ENCODE results near the gene FSTL3. TPM values are rescaled to one million over a fixed set of nuclear protein-coding genes. Genes with fewer than 3 reads are reported as not detected.

Gene FSTL3
- total and polyA plus RNA-seq, 2 of the 8 experiments (the other 6 are each of a cell fraction or from before 2014, with no cell fraction given): 8.1 to 11.8 TPM

DNA sequence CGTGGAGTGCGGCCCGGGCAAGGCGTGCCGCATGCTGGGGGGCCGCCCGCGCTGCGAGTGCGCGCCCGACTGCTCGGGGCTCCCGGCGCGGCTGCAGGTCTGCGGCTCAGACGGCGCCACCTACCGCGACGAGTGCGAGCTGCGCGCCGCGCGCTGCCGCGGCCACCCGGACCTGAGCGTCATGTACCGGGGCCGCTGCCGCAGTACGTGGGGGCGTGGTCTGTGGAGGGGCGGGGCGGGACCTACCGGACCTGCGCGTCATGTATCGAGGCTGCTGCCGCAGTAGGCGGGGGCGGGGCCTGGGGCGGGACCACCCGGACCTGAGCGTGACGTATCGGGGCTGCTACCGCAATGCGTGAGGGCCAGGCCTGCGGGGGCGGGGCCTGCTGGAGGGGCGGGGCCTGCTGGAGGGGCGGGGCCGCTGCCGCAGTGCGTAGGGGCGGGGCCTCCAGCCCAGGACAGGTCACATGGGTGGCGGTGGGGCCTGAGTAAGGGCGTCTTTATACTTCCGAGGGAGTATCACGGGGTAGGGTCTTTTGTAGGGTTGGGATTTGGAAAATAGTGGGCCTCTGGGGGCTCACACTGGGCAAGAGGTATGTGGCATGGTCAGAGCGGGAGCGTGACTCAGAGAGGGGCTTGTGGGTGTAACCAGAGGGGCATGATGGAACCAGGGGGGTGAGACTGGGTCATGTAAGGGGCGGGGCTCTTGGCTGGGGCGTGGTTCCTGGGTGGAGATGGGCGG, 4.3 kb downstream of the FSTL3 start (continued):
- TF ChIP-seq SIX5 (IDR thresholded peaks at IDR 0.05; ENCODE audit: low read depth, low read length) (no peak), HDAC6 (IDR thresholded peaks at IDR 0.05; ENCODE audit: low read depth, low read length) (no peak), POLR2A (IDR thresholded peaks at IDR 0.05; ENCODE audit: control extremely low read depth in 1 of 2, low read depth in 2 of 2, low read length in 2 of 2) (peak in 1 of 2 experiments; percentile 57; a peak in 1 of 3 replicates)
